HFFc6 (cell line): ENCODE measurements around the gene PHACTR4. TPM values are rescaled to one million over a fixed set of nuclear protein-coding genes. Genes with fewer than 3 reads are reported as not detected.
A peak's percentile ranks its signal among the peaks of the same experiment; 100 is the strongest.
"Not testable (repeated sequence)": the region's sequence is repeated elsewhere in the genome, so short reads cannot be mapped to it uniquely, and the experiment has no call there.

ENCODE experiments used
- DNase-seq: peaks from one replicate; pipeline ENCODE4 v3.0.0-alpha.2; 2018
- H3K27ac Mint-ChIP-seq: 2 replicates; pipeline ENCODE4 v1.8.0; 2020; ENCODE audit warnings: mild to moderate bottlenecking, mixed read lengths
- H3K27me3 Mint-ChIP-seq: 2 replicates; pipeline ENCODE4 v1.8.0; 2021; ENCODE audit warnings: mild to moderate bottlenecking, moderate library complexity, mixed read lengths; ENCODE audit not compliant: insufficient read depth
- H3K36me3 Mint-ChIP-seq: 2 replicates; pipeline ENCODE4 v1.8.0; 2021; ENCODE audit warnings: low read depth, mixed read lengths
- H3K4me1 Mint-ChIP-seq: 2 replicates; pipeline ENCODE4 v1.8.0; 2020; ENCODE audit warnings: low read depth, mixed read lengths
- H3K4me3 Mint-ChIP-seq: 2 replicates; pipeline ENCODE4 v1.8.0; 2020; ENCODE audit warnings: mild to moderate bottlenecking, moderate library complexity, mixed read lengths
- H3K9me3 Mint-ChIP-seq: 2 replicates; pipeline ENCODE4 v1.8.0; 2020; ENCODE audit warnings: mild to moderate bottlenecking, mixed read lengths
- total RNA-seq, 6 experiments: library from RNA; stranded (reverse); fragmentation: NEBNext Ultra II Directional; extraction: Animal tissue kit (Norgen Biotek cat#: 25700); gene quantifications; 2 replicates in 1 of 6; 3 replicates in 5 of 6; pipeline ENCODE4 v1.2.3, GENCODE V29; 2021
- TF ChIP-seq, protein P1 (sequence below): fragments of 200-600 bp; sonication (generic); IDR thresholded peaks from 2 replicates; pipeline ENCODE4 v1.5.0; 2021; ENCODE audit warnings: antibody characterized with exemption, mild to moderate bottlenecking

The PHACTR4 gene
- total RNA-seq, 6 experiments from 2014 or later, result 19.9 to 24.4 (median 23.8) TPM

DNA sequence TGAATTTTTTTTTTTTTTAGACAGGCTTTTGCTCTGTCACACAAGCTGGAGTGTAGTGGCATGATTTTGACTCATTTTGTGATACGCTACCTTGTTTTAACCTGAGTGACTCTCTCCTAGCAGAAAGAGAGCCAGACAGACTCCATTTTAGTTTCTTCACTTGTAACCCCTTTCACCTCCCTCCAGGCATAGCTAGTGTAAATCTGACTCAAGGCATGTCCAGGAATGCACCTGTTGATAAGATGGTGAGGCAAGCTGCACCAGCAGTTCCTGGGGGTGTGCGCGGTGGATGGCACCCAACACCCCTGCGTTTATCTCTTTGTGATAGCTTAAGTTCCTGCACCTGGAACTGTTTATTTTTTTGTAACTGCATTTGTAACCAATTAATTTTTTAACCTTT lies 4.7 kb upstream of the PHACTR4 start:
- DNase-seq, result no peak
- no peak overlapping the region for H3K27ac Mint-ChIP-seq
- peaks cover 2% of the 10 kb centered on the region; the same call in 1 of the 2 replicates for H3K27me3 Mint-ChIP-seq
- H3K4me1 Mint-ChIP-seq, result peaks cover 7% of the 10 kb centered on the region
- no peak overlapping the region for H3K4me3 Mint-ChIP-seq
- TF ChIP-seq, protein P1, sequence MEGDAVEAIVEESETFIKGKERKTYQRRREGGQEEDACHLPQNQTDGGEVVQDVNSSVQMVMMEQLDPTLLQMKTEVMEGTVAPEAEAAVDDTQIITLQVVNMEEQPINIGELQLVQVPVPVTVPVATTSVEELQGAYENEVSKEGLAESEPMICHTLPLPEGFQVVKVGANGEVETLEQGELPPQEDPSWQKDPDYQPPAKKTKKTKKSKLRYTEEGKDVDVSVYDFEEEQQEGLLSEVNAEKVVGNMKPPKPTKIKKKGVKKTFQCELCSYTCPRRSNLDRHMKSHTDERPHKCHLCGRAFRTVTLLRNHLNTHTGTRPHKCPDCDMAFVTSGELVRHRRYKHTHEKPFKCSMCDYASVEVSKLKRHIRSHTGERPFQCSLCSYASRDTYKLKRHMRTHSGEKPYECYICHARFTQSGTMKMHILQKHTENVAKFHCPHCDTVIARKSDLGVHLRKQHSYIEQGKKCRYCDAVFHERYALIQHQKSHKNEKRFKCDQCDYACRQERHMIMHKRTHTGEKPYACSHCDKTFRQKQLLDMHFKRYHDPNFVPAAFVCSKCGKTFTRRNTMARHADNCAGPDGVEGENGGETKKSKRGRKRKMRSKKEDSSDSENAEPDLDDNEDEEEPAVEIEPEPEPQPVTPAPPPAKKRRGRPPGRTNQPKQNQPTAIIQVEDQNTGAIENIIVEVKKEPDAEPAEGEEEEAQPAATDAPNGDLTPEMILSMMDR, result no peak
- no peaks in the 10 kb centered on the region for H3K9me3 Mint-ChIP-seq
- H3K36me3 Mint-ChIP-seq, result no peaks in the 10 kb centered on the region

GRCh38 chr1:28365864-28366263 lies 3.7 kb upstream of the PHACTR4 start:
- H3K4me3 Mint-ChIP-seq, result no peak overlapping the region
- no peak overlapping the region for H3K27ac Mint-ChIP-seq
- H3K36me3 Mint-ChIP-seq, result no peaks in the 10 kb centered on the region

GRCh38 chr1:28368608-28369007 lies 932 bp upstream of the PHACTR4 start:
- H3K9me3 Mint-ChIP-seq, H3K27me3 Mint-ChIP-seq, H3K36me3 Mint-ChIP-seq, DNase-seq: not testable (repeated sequence)
- Mint-ChIP-seq H3K4me3 (peak overlapping the region; percentile 97; the same call in 1 of the 2 replicates), H3K27ac (peak overlapping the region; percentile 91), H3K4me1 (peaks cover 18% of the 10 kb centered on the region)

More at GRCh38 chr1:28365864-28366263, 3.7 kb upstream of the PHACTR4 start:
- TF ChIP-seq, protein P1, result no peak
- Mint-ChIP-seq H3K27me3 (peaks cover 2% of the 10 kb centered on the region; the same call in 1 of the 2 replicates), H3K9me3 (no peaks in the 10 kb centered on the region), H3K4me1 (peaks cover 14% of the 10 kb centered on the region)
- no peak for DNase-seq

- Mint-ChIP-seq H3K4me3 (peak overlapping the region; percentile 97), H3K27me3 (no peaks in the 10 kb centered on the region), H3K4me1 (peaks cover 33% of the 10 kb centered on the region), H3K27ac (peak overlapping the region; percentile 91), H3K9me3 (no peaks in the 10 kb centered on the region), H3K36me3 (no peaks in the 10 kb centered on the region)
- TF ChIP-seq, protein P1, result peak; percentile 60
- DNase-seq, result peak; percentile 61
Measured at GRCh38 chr1:28370239-28371009, 884 bp downstream of the PHACTR4 start.

DNA sequence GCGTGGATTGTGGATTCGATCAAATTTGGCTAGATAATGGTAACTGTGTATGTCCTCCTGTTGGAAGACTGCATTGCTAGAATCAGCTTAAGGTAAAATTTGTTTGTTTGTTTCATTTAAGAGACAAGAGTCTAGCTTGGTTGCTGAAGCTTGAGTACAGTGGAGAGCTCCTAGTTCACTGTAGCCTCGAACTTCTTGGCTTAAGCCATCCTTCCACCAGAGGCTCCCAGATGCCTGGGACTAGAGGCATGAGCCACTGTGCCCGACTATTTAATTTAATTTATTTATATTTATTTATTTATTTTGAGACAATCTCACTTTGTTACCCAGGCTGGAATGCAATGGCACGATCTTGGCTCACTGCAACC lies 1.5 kb downstream of the PHACTR4 start:
- DNase-seq, result no peak
- no peaks in the 10 kb centered on the region for H3K27me3 Mint-ChIP-seq
- no peak overlapping the region for H3K27ac Mint-ChIP-seq
- H3K4me3 Mint-ChIP-seq, result peak overlapping the region; percentile 97
- no peaks in the 10 kb centered on the region for H3K9me3 Mint-ChIP-seq
- TF ChIP-seq, protein P1, result no peak
- peaks cover 33% of the 10 kb centered on the region for H3K4me1 Mint-ChIP-seq
- H3K36me3 Mint-ChIP-seq, result no peaks in the 10 kb centered on the region

DNA sequence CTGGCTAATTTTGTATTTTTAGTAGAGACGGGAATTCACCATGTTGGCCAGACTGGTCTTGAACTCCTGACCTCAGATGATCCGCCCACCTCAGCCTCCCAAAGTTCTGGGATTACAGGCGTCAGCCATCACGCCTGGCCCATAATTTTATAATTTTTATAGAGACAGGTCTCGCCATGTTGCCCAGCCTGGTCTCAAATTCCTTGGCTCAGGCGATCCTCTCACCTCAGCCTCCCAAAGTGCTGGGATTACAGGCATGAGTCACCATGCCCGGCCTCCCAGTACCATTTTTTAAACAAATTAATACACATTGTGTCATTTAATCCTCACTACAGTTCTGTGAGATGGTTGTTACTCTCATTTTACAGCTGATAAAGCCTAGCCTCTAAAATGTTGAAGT lies 3.9 kb downstream of the PHACTR4 start:
- H3K4me3 Mint-ChIP-seq, result peak overlapping the region; percentile 66

More for the DNA sequence above, 3.9 kb downstream of the PHACTR4 start:
- H3K27ac Mint-ChIP-seq, result peak overlapping the region; percentile 81
- not testable (repeated sequence) for H3K9me3 Mint-ChIP-seq, H3K27me3 Mint-ChIP-seq, H3K36me3 Mint-ChIP-seq, DNase-seq
- H3K4me1 Mint-ChIP-seq, result peaks cover 33% of the 10 kb centered on the region
